Neural cell (in vitro differentiated cells): ENCODE results near the gene SYTL5. TPM values are rescaled to one million over a fixed set of nuclear protein-coding genes. Genes with fewer than 3 reads are reported as not detected.

ENCODE experiments used
- H2AFZ ChIP-seq: fragments of 200-600, 300-800 bp; sonication (generic), shearing (Covaris generic); 2 replicates; pipeline ENCODE4 v1.6.0; 2014; ENCODE audit warnings: low read depth, mild to moderate bottlenecking, antibody characterized with exemption, low read length, moderate library complexity
- H3F3A ChIP-seq: fragments of 200-600 bp; shearing (Covaris generic); 2 replicates; pipeline ENCODE4 v1.6.1; 2016; ENCODE audit warnings: mild to moderate bottlenecking, moderate library complexity, mixed read lengths, antibody characterized with exemption, low read length; ENCODE audit not compliant: insufficient read depth, poor library complexity, severe bottlenecking
- H3K27ac ChIP-seq: fragments of 200-600, 300-800 bp; sonication (generic), shearing (Covaris generic); 2 replicates; pipeline ENCODE4 v1.5.1; 2014; ENCODE audit warnings: mild to moderate bottlenecking, low read length, moderate library complexity
- H3K27me3 ChIP-seq: fragments of 300-800, 200-600 bp; sonication (generic), shearing (Covaris generic); 2 replicates; pipeline ENCODE4 v1.6.0; 2014; ENCODE audit warnings: mild to moderate bottlenecking, low read depth, low read length, moderate library complexity; ENCODE audit not compliant: insufficient read depth
- H3K36me3 ChIP-seq: fragments of 300-800, 200-600 bp; sonication (generic), shearing (Covaris generic); 2 replicates; pipeline ENCODE4 v1.5.1; 2014; ENCODE audit warnings: mild to moderate bottlenecking, antibody characterized with exemption, low read length, moderate library complexity; ENCODE audit not compliant: insufficient read depth
- H3K4me2 ChIP-seq: fragments of 300-800, 200-600 bp; sonication (generic), shearing (Covaris generic); 2 replicates; pipeline ENCODE4 v1.6.0; 2014; ENCODE audit warnings: mild to moderate bottlenecking, low read length
- H3K4me3 ChIP-seq: fragments of 300-800, 200-600 bp; sonication (generic), shearing (Covaris generic); 2 replicates; pipeline ENCODE4 v1.5.1; 2014; ENCODE audit warnings: mild to moderate bottlenecking, low read length, moderate library complexity
- H3K79me2 ChIP-seq: fragments of 200-600 bp; shearing (Covaris generic); replicated peaks from 2 replicates; pipeline ENCODE4 v1.6.0; 2014; ENCODE audit warnings: mild to moderate bottlenecking, low read length, moderate library complexity; ENCODE audit not compliant: insufficient read depth
- H3K9ac ChIP-seq: fragments of 300-800, 200-600 bp; sonication (generic), shearing (Covaris generic); 2 replicates; pipeline ENCODE4 v1.6.1; 2016; ENCODE audit warnings: mild to moderate bottlenecking, low read length, mixed read lengths
- H3K9me2 ChIP-seq: fragments of 200-600 bp; shearing (Covaris generic); 2 replicates; pipeline ENCODE4 v1.6.1; 2016; ENCODE audit warnings: mild to moderate bottlenecking, low read length, mixed read lengths; ENCODE audit not compliant: insufficient read depth
- H3K9me3 ChIP-seq: fragments of 200-600, 300-800 bp; sonication (generic), shearing (Covaris generic); 2 replicates; pipeline ENCODE4 v1.6.1; 2016; ENCODE audit warnings: mild to moderate bottlenecking, mixed run types, low read length, moderate library complexity, mixed read lengths
- H4K20me1 ChIP-seq: fragments of 200-600 bp; shearing (Covaris generic); 2 replicates; pipeline ENCODE4 v1.6.1; 2016; ENCODE audit warnings: mild to moderate bottlenecking, mixed run types; ENCODE audit not compliant: insufficient read depth
- EP300 ChIP-seq: fragments of 450-650 bp; conservative IDR thresholded peaks from 2 replicates; pipeline ENCODE4 v1.6.1; 2014; ENCODE audit warnings: antibody characterized with exemption, mild to moderate bottlenecking, moderate library complexity; ENCODE audit not compliant: poor library complexity, severe bottlenecking
- EZH2 ChIP-seq: fragments of 200-600, 300-800 bp; shearing (Covaris generic), sonication (generic); IDR thresholded peaks from 2 replicates; pipeline ENCODE4 v1.6.1; 2014; ENCODE audit warnings: antibody characterized with exemption, low read length, borderline replicate concordance, mild to moderate bottlenecking; ENCODE audit not compliant: insufficient read depth, poor library complexity, severe bottlenecking
- MXI1 ChIP-seq: fragments of 450-650 bp; conservative IDR thresholded peaks from 2 replicates; pipeline ENCODE4 v1.6.1; 2014; ENCODE audit warnings: antibody characterized with exemption, mild to moderate bottlenecking; ENCODE audit not compliant: poor library complexity, severe bottlenecking
- POLR2AphosphoS5 ChIP-seq: IDR thresholded peaks from 2 replicates; pipeline ENCODE4 v1.6.1; 2012
- RAD21 ChIP-seq: fragments of 450-650 bp; conservative IDR thresholded peaks from 2 replicates; pipeline ENCODE4 v1.6.1; 2014; ENCODE audit warnings: antibody characterized with exemption, mild to moderate bottlenecking, moderate library complexity
- SMC3 ChIP-seq: fragments of 450-650 bp; conservative IDR thresholded peaks from 2 replicates; pipeline ENCODE4 v1.6.1; 2014; ENCODE audit warnings: antibody characterized with exemption, mild to moderate bottlenecking, moderate library complexity; ENCODE audit not compliant: poor library complexity
- TAF1 ChIP-seq: IDR thresholded peaks from 2 replicates; pipeline ENCODE4 v1.6.1; 2012; ENCODE audit warnings: low read depth
- polyA plus RNA-seq: library from polyadenylated mRNA; depleted of rRNA; stranded (reverse); fragments of >200 nt; gene quantifications from 2 replicates; pipeline ENCODE4 v1.2.3, GENCODE V29; 2014
- TF ChIP-seq, protein P1 (sequence below): IDR thresholded peaks from 2 replicates; pipeline ENCODE4 v1.6.1; 2012; ENCODE audit warnings: borderline replicate concordance
- TF ChIP-seq, protein P2 (sequence below): fragments of 450-650 bp; IDR thresholded peaks from 2 replicates; pipeline ENCODE4 v1.5.1; 2014; ENCODE audit warnings: antibody characterized with exemption, mild to moderate bottlenecking, moderate library complexity; ENCODE audit not compliant: poor library complexity, severe bottlenecking

SYTL5 gene
- polyA plus RNA-seq, 1 donor from 2014 or later, result 1.0 TPM

DNA sequence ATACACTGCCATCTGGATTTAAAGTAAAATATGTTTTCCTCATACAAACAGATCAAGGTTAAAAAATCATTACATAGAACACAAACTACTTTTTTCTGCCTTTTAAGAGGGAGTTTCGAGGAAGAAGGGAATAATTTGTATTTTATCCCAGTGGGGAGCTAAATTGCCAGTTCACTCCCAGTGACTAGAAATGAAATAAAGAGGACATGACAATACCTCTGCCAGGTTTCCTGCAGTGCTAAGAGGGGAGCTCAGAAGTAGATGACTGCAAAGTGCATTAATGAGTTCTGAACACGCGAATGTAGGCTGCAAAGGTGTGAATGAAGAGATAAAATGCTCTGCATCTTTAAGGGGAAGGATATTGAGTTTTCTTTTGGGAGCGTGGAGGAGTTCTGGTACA lies 144.6 kb downstream of the SYTL5 start:
- H3K27ac ChIP-seq, result peak overlapping the region; percentile 51
- no peak overlapping the region for H2AFZ ChIP-seq
- no peaks in the 10 kb centered on the region for H3K79me2 ChIP-seq
- no peak overlapping the region for H3K4me2 ChIP-seq
- H3F3A ChIP-seq, result no peaks in the 10 kb centered on the region
- no peak overlapping the region for H3K4me3 ChIP-seq
- H3K36me3 ChIP-seq, result no peaks in the 10 kb centered on the region
- H3K27me3 ChIP-seq, result no peaks in the 10 kb centered on the region
- no peaks in the 10 kb centered on the region for H3K9me3 ChIP-seq
- no peaks in the 10 kb centered on the region for H3K9me2 ChIP-seq
- TF ChIP-seq, protein P1, sequence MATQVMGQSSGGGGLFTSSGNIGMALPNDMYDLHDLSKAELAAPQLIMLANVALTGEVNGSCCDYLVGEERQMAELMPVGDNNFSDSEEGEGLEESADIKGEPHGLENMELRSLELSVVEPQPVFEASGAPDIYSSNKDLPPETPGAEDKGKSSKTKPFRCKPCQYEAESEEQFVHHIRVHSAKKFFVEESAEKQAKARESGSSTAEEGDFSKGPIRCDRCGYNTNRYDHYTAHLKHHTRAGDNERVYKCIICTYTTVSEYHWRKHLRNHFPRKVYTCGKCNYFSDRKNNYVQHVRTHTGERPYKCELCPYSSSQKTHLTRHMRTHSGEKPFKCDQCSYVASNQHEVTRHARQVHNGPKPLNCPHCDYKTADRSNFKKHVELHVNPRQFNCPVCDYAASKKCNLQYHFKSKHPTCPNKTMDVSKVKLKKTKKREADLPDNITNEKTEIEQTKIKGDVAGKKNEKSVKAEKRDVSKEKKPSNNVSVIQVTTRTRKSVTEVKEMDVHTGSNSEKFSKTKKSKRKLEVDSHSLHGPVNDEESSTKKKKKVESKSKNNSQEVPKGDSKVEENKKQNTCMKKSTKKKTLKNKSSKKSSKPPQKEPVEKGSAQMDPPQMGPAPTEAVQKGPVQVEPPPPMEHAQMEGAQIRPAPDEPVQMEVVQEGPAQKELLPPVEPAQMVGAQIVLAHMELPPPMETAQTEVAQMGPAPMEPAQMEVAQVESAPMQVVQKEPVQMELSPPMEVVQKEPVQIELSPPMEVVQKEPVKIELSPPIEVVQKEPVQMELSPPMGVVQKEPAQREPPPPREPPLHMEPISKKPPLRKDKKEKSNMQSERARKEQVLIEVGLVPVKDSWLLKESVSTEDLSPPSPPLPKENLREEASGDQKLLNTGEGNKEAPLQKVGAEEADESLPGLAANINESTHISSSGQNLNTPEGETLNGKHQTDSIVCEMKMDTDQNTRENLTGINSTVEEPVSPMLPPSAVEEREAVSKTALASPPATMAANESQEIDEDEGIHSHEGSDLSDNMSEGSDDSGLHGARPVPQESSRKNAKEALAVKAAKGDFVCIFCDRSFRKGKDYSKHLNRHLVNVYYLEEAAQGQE, result peak; percentile 66
- TF ChIP-seq EP300 (peak; percentile 70), MXI1 (no peak), TAF1 (no peak), POLR2AphosphoS5 (peak; percentile 74)
- H4K20me1 ChIP-seq, result no peaks in the 10 kb centered on the region
- no peak overlapping the region for H3K9ac ChIP-seq

DNA sequence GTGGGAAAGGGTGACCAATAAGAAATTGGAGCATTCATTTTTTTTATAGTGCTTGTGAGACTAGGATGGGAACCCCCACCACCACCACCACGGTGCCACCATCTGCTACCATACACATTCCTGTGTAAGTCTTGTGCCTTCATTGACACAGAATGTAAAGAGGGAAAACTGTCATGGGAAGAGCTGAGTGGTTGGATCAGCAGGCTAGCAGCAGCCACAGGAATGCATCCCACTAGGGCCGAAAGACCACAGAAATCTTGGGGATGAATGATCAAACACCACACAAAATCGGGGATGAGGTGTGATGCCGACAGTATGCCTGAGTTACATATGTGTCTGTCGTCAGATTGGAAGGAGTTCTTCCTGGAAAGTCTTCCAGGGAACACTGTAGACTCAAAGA lies 145.1 kb downstream of the SYTL5 start:
- Histone ChIP-seq H3K4me3 (no peak overlapping the region), H3F3A (no peaks in the 10 kb centered on the region), H3K27ac (peak overlapping the region; percentile 47), H4K20me1 (no peaks in the 10 kb centered on the region), H3K36me3 (no peaks in the 10 kb centered on the region), H3K9me2 (no peaks in the 10 kb centered on the region), H3K4me2 (no peak overlapping the region), H3K79me2 (no peaks in the 10 kb centered on the region), H3K9me3 (no peaks in the 10 kb centered on the region), H3K9ac (no peak overlapping the region), H2AFZ (no peak overlapping the region), H3K27me3 (no peaks in the 10 kb centered on the region)
- TF ChIP-seq POLR2AphosphoS5 (no peak), MXI1 (no peak), RAD21 (no peak), TAF1 (no peak), SMC3 (no peak), EP300 (no peak), EZH2 (no peak)
- TF ChIP-seq, protein P2, sequence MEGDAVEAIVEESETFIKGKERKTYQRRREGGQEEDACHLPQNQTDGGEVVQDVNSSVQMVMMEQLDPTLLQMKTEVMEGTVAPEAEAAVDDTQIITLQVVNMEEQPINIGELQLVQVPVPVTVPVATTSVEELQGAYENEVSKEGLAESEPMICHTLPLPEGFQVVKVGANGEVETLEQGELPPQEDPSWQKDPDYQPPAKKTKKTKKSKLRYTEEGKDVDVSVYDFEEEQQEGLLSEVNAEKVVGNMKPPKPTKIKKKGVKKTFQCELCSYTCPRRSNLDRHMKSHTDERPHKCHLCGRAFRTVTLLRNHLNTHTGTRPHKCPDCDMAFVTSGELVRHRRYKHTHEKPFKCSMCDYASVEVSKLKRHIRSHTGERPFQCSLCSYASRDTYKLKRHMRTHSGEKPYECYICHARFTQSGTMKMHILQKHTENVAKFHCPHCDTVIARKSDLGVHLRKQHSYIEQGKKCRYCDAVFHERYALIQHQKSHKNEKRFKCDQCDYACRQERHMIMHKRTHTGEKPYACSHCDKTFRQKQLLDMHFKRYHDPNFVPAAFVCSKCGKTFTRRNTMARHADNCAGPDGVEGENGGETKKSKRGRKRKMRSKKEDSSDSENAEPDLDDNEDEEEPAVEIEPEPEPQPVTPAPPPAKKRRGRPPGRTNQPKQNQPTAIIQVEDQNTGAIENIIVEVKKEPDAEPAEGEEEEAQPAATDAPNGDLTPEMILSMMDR, result no peak
- TF ChIP-seq, protein P1, result no peak
